WTC11 (cell line): Measurements from ENCODE around the gene ARHGEF25. TPM values are rescaled to one million over a fixed set of nuclear protein-coding genes. Genes with fewer than 3 reads are reported as not detected.

Experiments used
- ATAC-seq: fragments of 200-7000 bp; cut with Tn5 transposase; 2 replicates; pipeline ENCODE4 v1.10.0; 2021; ENCODE audit warnings: mild to moderate bottlenecking, moderate library complexity
- CTCF ChIA-PET: fragments of 300-600 bp; sonication (Branson Sonifier 250); formaldehyde crosslinking; loops from one replicate; lab custom pipeline; 2021; ENCODE audit warnings: antibody characterized with exemption; lab: Charles Lee
- POLR2A ChIA-PET: fragments of 350-600 bp; sonication (Branson Sonifier 250); formaldehyde crosslinking; loops from one replicate; lab custom pipeline; 2021; ENCODE audit warnings: antibody characterized with exemption; lab: Charles Lee
- DNase-seq: peaks from one replicate; pipeline ENCODE4 v3.0.0; 2021; ENCODE audit warnings: low spot score
- H3K27ac Mint-ChIP-seq: 2 replicates; pipeline ENCODE4 v1.8.0; 2021; ENCODE audit warnings: mixed read lengths
- H3K27me3 Mint-ChIP-seq: 2 replicates; pipeline ENCODE4 v1.8.0; 2021; ENCODE audit warnings: low read depth, mild to moderate bottlenecking, moderate library complexity, mixed read lengths
- H3K36me3 Mint-ChIP-seq: 2 replicates; pipeline ENCODE4 v1.8.0; 2021; ENCODE audit warnings: mixed read lengths
- H3K4me1 Mint-ChIP-seq: 2 replicates; pipeline ENCODE4 v1.8.0; 2022; ENCODE audit warnings: mixed read lengths
- H3K4me3 Mint-ChIP-seq: 2 replicates; pipeline ENCODE4 v1.8.0; 2021; ENCODE audit warnings: mild to moderate bottlenecking, moderate library complexity, mixed read lengths
- H3K9me3 Mint-ChIP-seq: 2 replicates; pipeline ENCODE4 v1.8.0; 2021; ENCODE audit warnings: mixed read lengths
- HMGXB4 ChIP-seq: sonication (generic); formaldehyde crosslinking; IDR thresholded peaks from 2 replicates; pipeline ENCODE4 v1.8.1; 2023; ENCODE audit warnings: mild to moderate bottlenecking, moderate library complexity, missing genetic modification reagents
- KAT7 ChIP-seq: sonication (generic); formaldehyde crosslinking; IDR thresholded peaks from 2 replicates; pipeline ENCODE4 v1.8.1; 2023; ENCODE audit warnings: missing genetic modification reagents, mild to moderate bottlenecking, borderline replicate concordance
- PRDM15 ChIP-seq: sonication (generic); formaldehyde crosslinking; IDR thresholded peaks from 2 replicates; pipeline ENCODE4 v1.8.0; 2022; ENCODE audit warnings: missing genetic modification reagents
- SP1 ChIP-seq: sonication (generic); formaldehyde crosslinking; conservative IDR thresholded peaks from 2 replicates; pipeline ENCODE4 v1.8.1; 2022; ENCODE audit warnings: missing genetic modification reagents
- ZNF263 ChIP-seq: sonication (generic); formaldehyde crosslinking; IDR thresholded peaks from 2 replicates; pipeline ENCODE4 v1.8.1; 2022; ENCODE audit warnings: low read depth, mild to moderate bottlenecking, moderate library complexity, missing genetic modification reagents
- ZNF425 ChIP-seq: fragments of 250-450 bp; sonication (Bioruptor Pico); conservative IDR thresholded peaks from 2 replicates; pipeline ENCODE4 v1.9.0; 2021; ENCODE audit warnings: mild to moderate bottlenecking
- total RNA-seq: library from RNA; stranded (reverse); gene quantifications from 3 replicates; pipeline ENCODE4 v1.2.3, GENCODE V29; 2021

ARHGEF25 gene
- total RNA-seq, 1 experiment from 2014 or later = 11.9 TPM

GRCh38 chr12:57611827-57612710, 834 bp downstream of the ARHGEF25 start:
- H3K4me3 Mint-ChIP-seq = peak overlapping the region; percentile 76
- no peak for TF ChIP-seq ZNF425 (CRISPR knock-in tag)
- TF ChIP-seq SP1 (CRISPR knock-in tag) = no peak
- no peak for TF ChIP-seq KAT7 (CRISPR knock-in tag)
- ChIA-PET CTCF (interaction anchor here (0.9 to 5.4 kb wide), 12 partner anchors 8 to 191 kb away, joined by 3 to 38 read pairs (median 6); partner anchors contain the start of genes B4GALNT1 and PIP4K2C), POLR2A (interaction anchor here (2.0 kb wide), 1 partner anchor 8 kb away, joined by 11 read pairs; no protein-coding TSS in a partner anchor)
- no peak for DNase-seq
- no peak overlapping the region for H3K27ac Mint-ChIP-seq
- no peaks in the 10 kb centered on the region for H3K9me3 Mint-ChIP-seq
- peaks cover 61% of the 10 kb centered on the region for H3K27me3 Mint-ChIP-seq
- H3K36me3 Mint-ChIP-seq = peaks cover 8% of the 10 kb centered on the region; the same call in 1 of the 2 replicates
- H3K4me1 Mint-ChIP-seq = peaks cover 36% of the 10 kb centered on the region
- no peak for ATAC-seq

DNA sequence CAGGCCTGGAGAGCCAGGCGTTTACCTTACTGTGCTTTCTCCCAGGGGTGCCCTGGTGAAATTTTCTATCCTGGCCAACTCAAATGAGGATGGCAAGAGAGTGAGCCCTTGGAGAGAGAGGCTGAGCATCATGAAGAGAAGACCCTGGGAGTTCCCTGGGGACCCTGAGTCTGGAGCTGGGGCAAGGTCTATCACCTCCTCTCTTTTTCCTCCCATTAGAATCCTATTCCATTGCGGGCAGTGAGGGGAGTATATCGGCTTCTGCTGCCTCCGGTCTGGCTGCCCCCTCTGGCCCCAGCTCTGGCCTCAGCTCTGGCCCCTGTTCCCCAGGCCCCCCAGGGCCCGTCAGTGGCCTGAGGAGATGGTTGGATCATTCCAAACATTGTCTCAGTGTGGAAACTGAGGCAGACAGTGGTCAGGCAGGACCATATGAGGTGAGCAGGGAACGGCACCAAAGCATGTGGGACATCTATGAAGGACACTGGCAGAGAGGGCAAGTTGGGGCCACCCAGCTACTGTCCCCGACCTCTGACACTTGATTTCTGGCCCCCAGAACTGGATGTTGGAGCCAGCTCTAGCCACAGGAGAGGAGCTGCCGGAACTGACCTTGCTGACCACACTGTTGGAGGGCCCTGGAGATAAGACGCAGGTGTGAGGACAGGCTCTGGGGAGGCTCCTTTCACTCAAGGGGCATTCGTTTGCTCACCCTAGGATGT, 1.6 kb downstream of the ARHGEF25 start:
- TF ChIP-seq HMGXB4 = no peak
- Mint-ChIP-seq H3K27ac (no peak overlapping the region), H3K4me3 (peak overlapping the region; percentile 76; the same call in 1 of the 2 replicates), H3K4me1 (peaks cover 36% of the 10 kb centered on the region), H3K9me3 (no peaks in the 10 kb centered on the region), H3K36me3 (peaks cover 3% of the 10 kb centered on the region; the same call in 1 of the 2 replicates), H3K27me3 (peaks cover 69% of the 10 kb centered on the region)
- DNase-seq (no peak), ATAC-seq (no peak)
- CTCF ChIA-PET = interaction anchor here (1.4 to 5.1 kb wide), 6 partner anchors 7 to 399 kb away, joined by 3 to 38 read pairs (median 12); partner anchors contain the start of genes B4GALNT1 and TSPAN31
- POLR2A ChIA-PET = no interaction called here

GRCh38 chr12:57613427-57614109, 2.3 kb downstream of the ARHGEF25 start:
- H3K36me3 Mint-ChIP-seq = peaks cover 3% of the 10 kb centered on the region; the same call in 1 of the 2 replicates
- CTCF ChIA-PET = interaction anchor here (0.6 to 5.1 kb wide), 15 partner anchors 14 to 399 kb away, joined by 3 to 38 read pairs (median 5); partner anchors contain the start of genes B4GALNT1, DCTN2, OS9 and PIP4K2C
- POLR2A ChIA-PET = interaction anchor here (0.6 to 1.2 kb wide), 2 partner anchors 8 to 90 kb away, joined by 3 read pairs; no protein-coding TSS in a partner anchor
- H3K27me3 Mint-ChIP-seq = peaks cover 76% of the 10 kb centered on the region
- H3K4me1 Mint-ChIP-seq = peaks cover 33% of the 10 kb centered on the region
- ATAC-seq (no peak), DNase-seq (no peak)
- H3K4me3 Mint-ChIP-seq = no peak overlapping the region
- TF ChIP-seq ZNF263 (no peak), PRDM15 (peak; percentile 39; the same call in 1 of the 2 replicates)
- H3K9me3 Mint-ChIP-seq = no peaks in the 10 kb centered on the region
- H3K27ac Mint-ChIP-seq = no peak overlapping the region
